C4-2B (cell line): Measurements from ENCODE around the gene UNCX.
"Not testable (repeated sequence)": the region's sequence is repeated elsewhere in the genome, so short reads cannot be mapped to it uniquely, and the experiment has no call there.

Experiments used
- ZFX ChIP-seq: fragments of 450-650 bp; IDR thresholded peaks from 2 replicates; pipeline ENCODE4 v1.6.1; 2017
- TF ChIP-seq, protein P1 (sequence below): fragments of 450-650 bp; conservative IDR thresholded peaks from 2 replicates; pipeline ENCODE4 v1.5.1; 2017; ENCODE audit warnings: mild to moderate bottlenecking

DNA sequence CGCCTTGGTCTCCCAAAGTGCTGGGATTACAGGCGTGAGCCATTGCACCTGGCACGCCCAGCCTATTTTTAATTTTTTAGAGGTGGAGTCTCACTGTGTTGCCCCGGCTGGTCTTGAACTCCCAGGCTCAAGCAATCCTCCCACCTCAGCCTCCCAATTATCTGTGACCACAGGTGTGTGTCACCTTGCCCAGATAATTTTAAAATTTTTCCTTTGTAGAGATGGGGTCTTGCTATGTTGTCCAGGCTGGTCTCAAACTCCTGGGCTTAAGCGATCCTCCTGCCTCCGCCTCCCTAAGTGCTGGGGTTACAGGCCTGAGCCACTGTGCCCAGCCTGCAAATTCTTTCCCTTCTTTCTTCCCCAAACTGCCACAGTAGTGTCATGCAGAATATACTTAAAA lies 29.8 kb upstream of the UNCX start:
- TF ChIP-seq, protein P1, sequence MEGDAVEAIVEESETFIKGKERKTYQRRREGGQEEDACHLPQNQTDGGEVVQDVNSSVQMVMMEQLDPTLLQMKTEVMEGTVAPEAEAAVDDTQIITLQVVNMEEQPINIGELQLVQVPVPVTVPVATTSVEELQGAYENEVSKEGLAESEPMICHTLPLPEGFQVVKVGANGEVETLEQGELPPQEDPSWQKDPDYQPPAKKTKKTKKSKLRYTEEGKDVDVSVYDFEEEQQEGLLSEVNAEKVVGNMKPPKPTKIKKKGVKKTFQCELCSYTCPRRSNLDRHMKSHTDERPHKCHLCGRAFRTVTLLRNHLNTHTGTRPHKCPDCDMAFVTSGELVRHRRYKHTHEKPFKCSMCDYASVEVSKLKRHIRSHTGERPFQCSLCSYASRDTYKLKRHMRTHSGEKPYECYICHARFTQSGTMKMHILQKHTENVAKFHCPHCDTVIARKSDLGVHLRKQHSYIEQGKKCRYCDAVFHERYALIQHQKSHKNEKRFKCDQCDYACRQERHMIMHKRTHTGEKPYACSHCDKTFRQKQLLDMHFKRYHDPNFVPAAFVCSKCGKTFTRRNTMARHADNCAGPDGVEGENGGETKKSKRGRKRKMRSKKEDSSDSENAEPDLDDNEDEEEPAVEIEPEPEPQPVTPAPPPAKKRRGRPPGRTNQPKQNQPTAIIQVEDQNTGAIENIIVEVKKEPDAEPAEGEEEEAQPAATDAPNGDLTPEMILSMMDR: not testable (repeated sequence)
- not testable (repeated sequence) for TF ChIP-seq ZFX
